ENCODE data around the gene ENPP6. TPM values are rescaled to one million over a fixed set of nuclear protein-coding genes. Genes with fewer than 3 reads are reported as not detected.

The ENPP6 gene
- total and polyA plus RNA-seq, 4 donors, result 0.05 to 0.08 (median 0.05) TPM; not detected in 1

DNA sequence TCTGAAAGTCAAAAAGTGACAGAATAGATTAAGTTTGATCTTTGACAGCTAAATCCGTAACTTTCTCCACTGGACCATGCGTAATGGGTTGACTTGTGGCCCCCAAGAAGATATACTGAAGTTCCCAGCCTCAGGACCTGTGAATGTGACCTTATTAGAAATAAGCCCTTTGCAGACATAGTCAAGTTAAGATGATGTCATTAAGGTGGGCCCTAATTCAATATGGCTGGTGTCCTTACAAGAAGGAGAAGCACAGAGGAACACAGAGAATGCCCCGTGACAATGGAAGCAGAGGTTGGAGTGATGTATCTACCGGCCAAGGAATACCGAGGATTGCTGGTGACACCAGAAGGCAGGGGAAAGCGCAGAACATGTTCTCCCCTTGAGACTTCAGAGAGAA lies 14.4 kb downstream of the ENPP6 start:
- H3K9ac ChIP-seq (ENCODE audit: low read depth in 1 of 2, low read length in 2 of 2), result no peak overlapping the region
- no peak for TF ChIP-seq TAF1 (conservative IDR thresholded peaks at IDR 0.05)
- TF ChIP-seq RXRA (IDR thresholded peaks at IDR 0.05), result no peak
- TF ChIP-seq REST (IDR thresholded peaks at IDR 0.05), result no peak
- H3K4me3 ChIP-seq (ENCODE audit: low read depth in 1 of 3, low read length in 3 of 3), result no peak overlapping the region
- no peaks in the 10 kb centered on the region for H3K4me1 ChIP-seq (ENCODE audit: control insufficient read depth in 4 of 4, insufficient read depth in 4 of 4, low read length in 3 of 4)
- WGBS, result 99% methylated on average over 6 of the region's 6 CpGs
- no peaks in the 10 kb centered on the region for H3K9me3 ChIP-seq (ENCODE audit: control insufficient read depth in 4 of 4, low read length in 3 of 4)
- no peaks in the 10 kb centered on the region for H3K27me3 ChIP-seq (ENCODE audit: control insufficient read depth in 4 of 4, insufficient read depth in 4 of 4, low read length in 3 of 4)
- H3K27ac ChIP-seq (ENCODE audit: low read depth in 1 of 2, low read length in 2 of 2), result no peak overlapping the region
- no peaks in the 10 kb centered on the region for H3K36me3 ChIP-seq (ENCODE audit: control insufficient read depth in 4 of 4, insufficient read depth in 3 of 4, low read depth in 1 of 4, low read length in 3 of 4)
- no peak for DNase-seq (ENCODE audit: low spot score)

DNA sequence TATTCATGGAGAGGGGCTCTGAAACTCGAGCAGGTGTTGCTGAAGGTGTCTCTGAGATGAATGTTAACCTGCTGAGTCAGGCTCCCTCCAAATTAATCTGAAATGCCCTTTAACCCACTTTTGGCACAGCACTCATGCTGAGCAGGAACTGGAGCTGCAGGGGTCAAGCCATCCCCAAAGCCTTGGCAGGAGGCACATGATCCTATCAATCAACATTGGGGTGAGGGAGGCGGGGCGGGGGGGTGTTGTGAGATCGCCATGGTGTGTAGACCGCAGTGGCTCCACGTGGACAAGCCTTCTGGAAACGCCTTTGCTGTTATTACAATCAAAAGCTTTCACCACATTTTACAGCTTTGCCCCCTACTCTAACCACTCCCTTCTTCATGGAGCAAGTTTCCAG lies 16.5 kb downstream of the ENPP6 start:
- no peaks in the 10 kb centered on the region for H3K9me3 ChIP-seq (ENCODE audit: control insufficient read depth in 4 of 4, low read length in 3 of 4)
- H3K4me3 ChIP-seq (ENCODE audit: low read depth in 1 of 3, low read length in 3 of 3), result no peak overlapping the region
- DNase-seq (ENCODE audit: low spot score), result no peak
- 77% methylated on average over 7 of the region's 7 CpGs for WGBS
- TF ChIP-seq RXRA (IDR thresholded peaks at IDR 0.05), result peak in 1 of 2 donors; percentile 15
- TF ChIP-seq, protein P1, sequence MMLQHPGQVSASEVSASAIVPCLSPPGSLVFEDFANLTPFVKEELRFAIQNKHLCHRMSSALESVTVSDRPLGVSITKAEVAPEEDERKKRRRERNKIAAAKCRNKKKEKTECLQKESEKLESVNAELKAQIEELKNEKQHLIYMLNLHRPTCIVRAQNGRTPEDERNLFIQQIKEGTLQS (IDR thresholded peaks at IDR 0.05), result no peak
- no peak overlapping the region for H3K27ac ChIP-seq (ENCODE audit: low read depth in 1 of 2, low read length in 2 of 2)
- H3K36me3 ChIP-seq (ENCODE audit: control insufficient read depth in 4 of 4, insufficient read depth in 3 of 4, low read depth in 1 of 4, low read length in 3 of 4), result no peaks in the 10 kb centered on the region
- no peaks in the 10 kb centered on the region for H3K4me1 ChIP-seq (ENCODE audit: control insufficient read depth in 4 of 4, insufficient read depth in 4 of 4, low read length in 3 of 4)
- no peak overlapping the region for H3K9ac ChIP-seq (ENCODE audit: low read depth in 1 of 2, low read length in 2 of 2)
- no peaks in the 10 kb centered on the region for H3K27me3 ChIP-seq (ENCODE audit: control insufficient read depth in 4 of 4, insufficient read depth in 4 of 4, low read length in 3 of 4)

DNA sequence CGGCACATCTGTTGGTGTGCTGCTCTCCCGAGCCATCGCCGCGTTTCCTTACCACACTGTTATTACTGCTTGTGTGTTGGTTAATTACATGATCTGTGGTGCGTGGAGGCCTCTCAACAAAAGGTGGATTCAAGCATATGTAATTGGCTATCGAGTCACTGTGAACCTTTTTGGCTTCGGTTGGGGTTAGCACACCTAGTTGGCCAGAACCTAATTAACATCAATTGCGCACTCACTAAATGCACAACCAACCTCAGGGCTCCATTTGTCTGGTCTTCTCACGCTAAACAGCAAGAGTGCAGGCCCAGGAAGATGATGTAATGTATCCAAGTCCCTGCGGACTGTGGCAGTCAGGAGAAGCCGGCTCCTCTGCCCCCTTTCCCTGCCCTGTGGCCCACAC lies 17.4 kb downstream of the ENPP6 start:
- Histone ChIP-seq H3K4me1 (ENCODE audit: control insufficient read depth in 4 of 4, insufficient read depth in 4 of 4, low read length in 3 of 4) (no peaks in the 10 kb centered on the region), H3K27me3 (ENCODE audit: control insufficient read depth in 4 of 4, insufficient read depth in 4 of 4, low read length in 3 of 4) (no peaks in the 10 kb centered on the region), H3K27ac (ENCODE audit: low read depth in 1 of 2, low read length in 2 of 2) (no peak overlapping the region), H3K9ac (ENCODE audit: low read depth in 1 of 2, low read length in 2 of 2) (no peak overlapping the region), H3K4me3 (ENCODE audit: low read depth in 1 of 3, low read length in 3 of 3) (no peak overlapping the region), H3K9me3 (ENCODE audit: control insufficient read depth in 4 of 4, low read length in 3 of 4) (no peaks in the 10 kb centered on the region), H3K36me3 (ENCODE audit: control insufficient read depth in 4 of 4, insufficient read depth in 3 of 4, low read depth in 1 of 4, low read length in 3 of 4) (no peaks in the 10 kb centered on the region)
- DNase-seq (ENCODE audit: low spot score), result no peak
- TF ChIP-seq JUND (IDR thresholded peaks at IDR 0.05), result no peak
- no peak for TF ChIP-seq TAF1 (conservative IDR thresholded peaks at IDR 0.05)
- no peak for TF ChIP-seq ZBTB33 (IDR thresholded peaks at IDR 0.05)
- TF ChIP-seq GABPA (IDR thresholded peaks at IDR 0.05 in 1 of 2, conservative IDR thresholded peaks at IDR 0.05 in 1 of 2), result no peak
- no peak for TF ChIP-seq FOXA1 (IDR thresholded peaks at IDR 0.05)
- no peak for TF ChIP-seq YY1 (IDR thresholded peaks at IDR 0.05)
- no peak for TF ChIP-seq SP1 (IDR thresholded peaks at IDR 0.05)
- TF ChIP-seq NR2F2 (IDR thresholded peaks at IDR 0.05), result no peak
- no peak for TF ChIP-seq HNF4A (conservative IDR thresholded peaks at IDR 0.05)
- TF ChIP-seq, protein P2, sequence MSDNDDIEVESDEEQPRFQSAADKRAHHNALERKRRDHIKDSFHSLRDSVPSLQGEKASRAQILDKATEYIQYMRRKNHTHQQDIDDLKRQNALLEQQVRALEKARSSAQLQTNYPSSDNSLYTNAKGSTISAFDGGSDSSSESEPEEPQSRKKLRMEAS (IDR thresholded peaks at IDR 0.05), result no peak
- TF ChIP-seq FOXA2 (IDR thresholded peaks at IDR 0.05), result no peak
- no peak for TF ChIP-seq RXRA (IDR thresholded peaks at IDR 0.05)
- WGBS, result 89% methylated on average over 12 of the region's 12 CpGs
